ENCODE measurements around the gene PGAP6. TPM values are rescaled to one million over a fixed set of nuclear protein-coding genes. Genes with fewer than 3 reads are reported as not detected.
A peak's percentile ranks its signal among the peaks of the same experiment; 100 is the strongest.

The PGAP6 gene
- total and polyA plus RNA-seq, 2 of the 13 experiments (the other 11 are each of a cell fraction or from before 2014, with no cell fraction given): 52.7 to 136 TPM

DNA sequence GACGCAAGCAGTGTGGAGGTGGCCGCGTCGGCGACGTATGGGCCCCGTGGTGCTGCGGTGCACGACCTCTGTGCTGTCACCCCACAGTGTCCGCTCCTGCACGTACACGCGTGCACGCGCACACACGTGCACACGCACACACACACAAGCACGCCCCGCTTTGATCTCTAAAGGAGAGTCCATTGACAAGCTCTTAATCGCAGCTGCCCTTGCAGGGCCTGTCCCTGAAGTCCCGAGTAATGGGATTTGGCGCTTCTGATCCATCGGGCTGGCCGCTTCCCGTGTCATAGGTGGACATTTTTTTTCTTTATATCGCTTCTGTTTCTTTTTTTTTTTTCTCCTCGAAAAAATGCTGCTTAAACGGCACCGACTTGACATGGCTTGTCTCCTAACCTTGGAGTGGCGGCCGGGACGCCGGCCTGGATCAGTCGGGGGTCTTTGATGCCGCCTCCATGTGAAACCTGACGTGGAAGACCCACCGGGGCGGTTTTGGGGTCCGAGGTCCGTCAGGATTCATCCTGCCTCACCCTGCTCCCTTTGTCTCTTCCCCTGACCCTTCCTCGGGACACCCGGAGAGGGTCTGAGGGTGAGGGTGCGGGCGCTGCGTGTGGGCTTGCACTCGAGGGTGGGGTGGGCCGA is 21.0 kb downstream of the PGAP6 start (continued):
- TF ChIP-seq, protein P1, sequence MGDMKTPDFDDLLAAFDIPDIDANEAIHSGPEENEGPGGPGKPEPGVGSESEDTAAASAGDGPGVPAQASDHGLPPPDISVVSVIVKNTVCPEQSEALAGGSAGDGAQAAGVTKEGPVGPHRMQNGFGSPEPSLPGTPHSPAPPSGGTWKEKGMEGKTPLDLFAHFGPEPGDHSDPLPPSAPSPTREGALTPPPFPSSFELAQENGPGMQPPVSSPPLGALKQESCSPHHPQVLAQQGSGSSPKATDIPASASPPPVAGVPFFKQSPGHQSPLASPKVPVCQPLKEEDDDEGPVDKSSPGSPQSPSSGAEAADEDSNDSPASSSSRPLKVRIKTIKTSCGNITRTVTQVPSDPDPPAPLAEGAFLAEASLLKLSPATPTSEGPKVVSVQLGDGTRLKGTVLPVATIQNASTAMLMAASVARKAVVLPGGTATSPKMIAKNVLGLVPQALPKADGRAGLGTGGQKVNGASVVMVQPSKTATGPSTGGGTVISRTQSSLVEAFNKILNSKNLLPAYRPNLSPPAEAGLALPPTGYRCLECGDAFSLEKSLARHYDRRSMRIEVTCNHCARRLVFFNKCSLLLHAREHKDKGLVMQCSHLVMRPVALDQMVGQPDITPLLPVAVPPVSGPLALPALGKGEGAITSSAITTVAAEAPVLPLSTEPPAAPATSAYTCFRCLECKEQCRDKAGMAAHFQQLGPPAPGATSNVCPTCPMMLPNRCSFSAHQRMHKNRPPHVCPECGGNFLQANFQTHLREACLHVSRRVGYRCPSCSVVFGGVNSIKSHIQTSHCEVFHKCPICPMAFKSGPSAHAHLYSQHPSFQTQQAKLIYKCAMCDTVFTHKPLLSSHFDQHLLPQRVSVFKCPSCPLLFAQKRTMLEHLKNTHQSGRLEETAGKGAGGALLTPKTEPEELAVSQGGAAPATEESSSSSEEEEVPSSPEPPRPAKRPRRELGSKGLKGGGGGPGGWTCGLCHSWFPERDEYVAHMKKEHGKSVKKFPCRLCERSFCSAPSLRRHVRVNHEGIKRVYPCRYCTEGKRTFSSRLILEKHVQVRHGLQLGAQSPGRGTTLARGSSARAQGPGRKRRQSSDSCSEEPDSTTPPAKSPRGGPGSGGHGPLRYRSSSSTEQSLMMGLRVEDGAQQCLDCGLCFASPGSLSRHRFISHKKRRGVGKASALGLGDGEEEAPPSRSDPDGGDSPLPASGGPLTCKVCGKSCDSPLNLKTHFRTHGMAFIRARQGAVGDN (CRISPR knock-in tag; IDR thresholded peaks at IDR 0.05): peak; percentile 58
- TF ChIP-seq KLF11 (CRISPR knock-in tag; IDR thresholded peaks at IDR 0.05) (no peak), ARID2 (CRISPR knock-in tag; IDR thresholded peaks at IDR 0.05; ENCODE audit: borderline replicate concordance) (no peak), HOXA3 (CRISPR knock-in tag; IDR thresholded peaks at IDR 0.05) (peak; percentile 8; the same call in 1 of the 2 replicates), THAP11 (CRISPR knock-in tag; IDR thresholded peaks at IDR 0.05) (no peak), HMGA1 (CRISPR knock-in tag; conservative IDR thresholded peaks at IDR 0.05) (no peak), HDAC1 (CRISPR knock-in tag; IDR thresholded peaks at IDR 0.05) (0 out of 2 replicates have a peak, but pooled peaks have one; percentile 47), HNF4G (IDR thresholded peaks at IDR 0.05; ENCODE audit: borderline replicate concordance, low read depth, low read length) (no peak), HNF4G (CRISPR knock-in tag; IDR thresholded peaks at IDR 0.05; ENCODE audit: borderline replicate concordance, low read depth) (no peak)
- TF ChIP-seq, protein P2, sequence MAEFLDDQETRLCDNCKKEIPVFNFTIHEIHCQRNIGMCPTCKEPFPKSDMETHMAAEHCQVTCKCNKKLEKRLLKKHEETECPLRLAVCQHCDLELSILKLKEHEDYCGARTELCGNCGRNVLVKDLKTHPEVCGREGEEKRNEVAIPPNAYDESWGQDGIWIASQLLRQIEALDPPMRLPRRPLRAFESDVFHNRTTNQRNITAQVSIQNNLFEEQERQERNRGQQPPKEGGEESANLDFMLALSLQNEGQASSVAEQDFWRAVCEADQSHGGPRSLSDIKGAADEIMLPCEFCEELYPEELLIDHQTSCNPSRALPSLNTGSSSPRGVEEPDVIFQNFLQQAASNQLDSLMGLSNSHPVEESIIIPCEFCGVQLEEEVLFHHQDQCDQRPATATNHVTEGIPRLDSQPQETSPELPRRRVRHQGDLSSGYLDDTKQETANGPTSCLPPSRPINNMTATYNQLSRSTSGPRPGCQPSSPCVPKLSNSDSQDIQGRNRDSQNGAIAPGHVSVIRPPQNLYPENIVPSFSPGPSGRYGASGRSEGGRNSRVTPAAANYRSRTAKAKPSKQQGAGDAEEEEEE (CRISPR knock-in tag; IDR thresholded peaks at IDR 0.05; ENCODE audit: borderline replicate concordance): no peak
- TF ChIP-seq, protein P3, sequence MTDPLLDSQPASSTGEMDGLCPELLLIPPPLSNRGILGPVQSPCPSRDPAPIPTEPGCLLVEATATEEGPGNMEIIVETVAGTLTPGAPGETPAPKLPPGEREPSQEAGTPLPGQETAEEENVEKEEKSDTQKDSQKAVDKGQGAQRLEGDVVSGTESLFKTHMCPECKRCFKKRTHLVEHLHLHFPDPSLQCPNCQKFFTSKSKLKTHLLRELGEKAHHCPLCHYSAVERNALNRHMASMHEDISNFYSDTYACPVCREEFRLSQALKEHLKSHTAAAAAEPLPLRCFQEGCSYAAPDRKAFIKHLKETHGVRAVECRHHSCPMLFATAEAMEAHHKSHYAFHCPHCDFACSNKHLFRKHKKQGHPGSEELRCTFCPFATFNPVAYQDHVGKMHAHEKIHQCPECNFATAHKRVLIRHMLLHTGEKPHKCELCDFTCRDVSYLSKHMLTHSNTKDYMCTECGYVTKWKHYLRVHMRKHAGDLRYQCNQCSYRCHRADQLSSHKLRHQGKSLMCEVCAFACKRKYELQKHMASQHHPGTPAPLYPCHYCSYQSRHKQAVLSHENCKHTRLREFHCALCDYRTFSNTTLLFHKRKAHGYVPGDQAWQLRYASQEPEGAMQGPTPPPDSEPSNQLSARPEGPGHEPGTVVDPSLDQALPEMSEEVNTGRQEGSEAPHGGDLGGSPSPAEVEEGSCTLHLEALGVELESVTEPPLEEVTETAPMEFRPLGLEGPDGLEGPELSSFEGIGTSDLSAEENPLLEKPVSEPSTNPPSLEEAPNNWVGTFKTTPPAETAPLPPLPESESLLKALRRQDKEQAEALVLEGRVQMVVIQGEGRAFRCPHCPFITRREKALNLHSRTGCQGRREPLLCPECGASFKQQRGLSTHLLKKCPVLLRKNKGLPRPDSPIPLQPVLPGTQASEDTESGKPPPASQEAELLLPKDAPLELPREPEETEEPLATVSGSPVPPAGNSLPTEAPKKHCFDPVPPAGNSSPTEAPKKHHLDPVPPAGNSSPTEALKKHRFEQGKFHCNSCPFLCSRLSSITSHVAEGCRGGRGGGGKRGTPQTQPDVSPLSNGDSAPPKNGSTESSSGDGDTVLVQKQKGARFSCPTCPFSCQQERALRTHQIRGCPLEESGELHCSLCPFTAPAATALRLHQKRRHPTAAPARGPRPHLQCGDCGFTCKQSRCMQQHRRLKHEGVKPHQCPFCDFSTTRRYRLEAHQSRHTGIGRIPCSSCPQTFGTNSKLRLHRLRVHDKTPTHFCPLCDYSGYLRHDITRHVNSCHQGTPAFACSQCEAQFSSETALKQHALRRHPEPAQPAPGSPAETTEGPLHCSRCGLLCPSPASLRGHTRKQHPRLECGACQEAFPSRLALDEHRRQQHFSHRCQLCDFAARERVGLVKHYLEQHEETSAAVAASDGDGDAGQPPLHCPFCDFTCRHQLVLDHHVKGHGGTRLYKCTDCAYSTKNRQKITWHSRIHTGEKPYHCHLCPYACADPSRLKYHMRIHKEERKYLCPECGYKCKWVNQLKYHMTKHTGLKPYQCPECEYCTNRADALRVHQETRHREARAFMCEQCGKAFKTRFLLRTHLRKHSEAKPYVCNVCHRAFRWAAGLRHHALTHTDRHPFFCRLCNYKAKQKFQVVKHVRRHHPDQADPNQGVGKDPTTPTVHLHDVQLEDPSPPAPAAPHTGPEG (CRISPR knock-in tag; IDR thresholded peaks at IDR 0.05): no peak
- TF ChIP-seq, protein P4, sequence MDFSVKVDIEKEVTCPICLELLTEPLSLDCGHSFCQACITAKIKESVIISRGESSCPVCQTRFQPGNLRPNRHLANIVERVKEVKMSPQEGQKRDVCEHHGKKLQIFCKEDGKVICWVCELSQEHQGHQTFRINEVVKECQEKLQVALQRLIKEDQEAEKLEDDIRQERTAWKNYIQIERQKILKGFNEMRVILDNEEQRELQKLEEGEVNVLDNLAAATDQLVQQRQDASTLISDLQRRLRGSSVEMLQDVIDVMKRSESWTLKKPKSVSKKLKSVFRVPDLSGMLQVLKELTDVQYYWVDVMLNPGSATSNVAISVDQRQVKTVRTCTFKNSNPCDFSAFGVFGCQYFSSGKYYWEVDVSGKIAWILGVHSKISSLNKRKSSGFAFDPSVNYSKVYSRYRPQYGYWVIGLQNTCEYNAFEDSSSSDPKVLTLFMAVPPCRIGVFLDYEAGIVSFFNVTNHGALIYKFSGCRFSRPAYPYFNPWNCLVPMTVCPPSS (IDR thresholded peaks at IDR 0.05): no peak
- TF ChIP-seq, protein P5, sequence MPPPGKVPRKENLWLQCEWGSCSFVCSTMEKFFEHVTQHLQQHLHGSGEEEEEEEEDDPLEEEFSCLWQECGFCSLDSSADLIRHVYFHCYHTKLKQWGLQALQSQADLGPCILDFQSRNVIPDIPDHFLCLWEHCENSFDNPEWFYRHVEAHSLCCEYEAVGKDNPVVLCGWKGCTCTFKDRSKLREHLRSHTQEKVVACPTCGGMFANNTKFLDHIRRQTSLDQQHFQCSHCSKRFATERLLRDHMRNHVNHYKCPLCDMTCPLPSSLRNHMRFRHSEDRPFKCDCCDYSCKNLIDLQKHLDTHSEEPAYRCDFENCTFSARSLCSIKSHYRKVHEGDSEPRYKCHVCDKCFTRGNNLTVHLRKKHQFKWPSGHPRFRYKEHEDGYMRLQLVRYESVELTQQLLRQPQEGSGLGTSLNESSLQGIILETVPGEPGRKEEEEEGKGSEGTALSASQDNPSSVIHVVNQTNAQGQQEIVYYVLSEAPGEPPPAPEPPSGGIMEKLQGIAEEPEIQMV (CRISPR knock-in tag; IDR thresholded peaks at IDR 0.05; ENCODE audit: low read depth): no peak
- TF ChIP-seq, protein P6, sequence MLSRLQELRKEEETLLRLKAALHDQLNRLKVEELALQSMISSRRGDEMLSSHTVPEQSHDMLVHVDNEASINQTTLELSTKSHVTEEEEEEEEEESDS (CRISPR knock-in tag; IDR thresholded peaks at IDR 0.05; ENCODE audit: borderline replicate concordance): no peak
